ENCODE data around the gene LRRFIP1.

LRRFIP1 gene

GRCh38 chr2:237689336-237690131 lies 62.1 kb downstream of the LRRFIP1 start:
- H3K79me2 ChIP-seq: peaks cover 35% of the 10 kb centered on the region
- H2AFZ ChIP-seq: no peak overlapping the region
- TF ChIP-seq CTCF (IDR thresholded peaks at IDR 0.05): no peak
- no peaks in the 10 kb centered on the region for H3K9me3 ChIP-seq (ENCODE audit: control insufficient read depth, low read length)
- H3K4me2 ChIP-seq (ENCODE audit: low read length): peak overlapping the region; percentile 27
- H3K36me3 ChIP-seq (ENCODE audit: control insufficient read depth, insufficient read depth, low read length): no peaks in the 10 kb centered on the region
- no peaks in the 10 kb centered on the region for H3K27me3 ChIP-seq (ENCODE audit: control insufficient read depth, insufficient read depth, low read length)
- H3K27ac ChIP-seq: peak overlapping the region; percentile 45
- no peak overlapping the region for H3K4me3 ChIP-seq (ENCODE audit: low read depth, low read length)
- H3K4me1 ChIP-seq: peaks cover 28% of the 10 kb centered on the region
- no peak overlapping the region for H3K9ac ChIP-seq

GRCh38 chr2:237691029-237691907 lies 63.9 kb downstream of the LRRFIP1 start:
- no peaks in the 10 kb centered on the region for H3K27me3 ChIP-seq (ENCODE audit: control insufficient read depth, insufficient read depth, low read length)
- H2AFZ ChIP-seq: peak overlapping the region; percentile 91
- peak overlapping the region; percentile 78 for H3K27ac ChIP-seq
- peak overlapping the region; percentile 42 for H3K4me3 ChIP-seq (ENCODE audit: low read depth, low read length)
- peak overlapping the region; percentile 29 for H3K9ac ChIP-seq
- H3K4me2 ChIP-seq (ENCODE audit: low read length): peak overlapping the region; percentile 30
- TF ChIP-seq CTCF (IDR thresholded peaks at IDR 0.05): no peak
- H3K9me3 ChIP-seq (ENCODE audit: control insufficient read depth, low read length): no peaks in the 10 kb centered on the region
- peaks cover 28% of the 10 kb centered on the region for H3K79me2 ChIP-seq
- H3K36me3 ChIP-seq (ENCODE audit: control insufficient read depth, insufficient read depth, low read length): no peaks in the 10 kb centered on the region
- peaks cover 41% of the 10 kb centered on the region for H3K4me1 ChIP-seq

- Histone ChIP-seq H3K27me3 (ENCODE audit: control insufficient read depth, insufficient read depth, low read length) (no peaks in the 10 kb centered on the region), H3K4me3 (ENCODE audit: low read depth, low read length) (peak overlapping the region; percentile 85), H2AFZ (peak overlapping the region; percentile 91), H3K36me3 (ENCODE audit: control insufficient read depth, insufficient read depth, low read length) (no peaks in the 10 kb centered on the region), H3K27ac (peak overlapping the region; percentile 78), H3K4me2 (ENCODE audit: low read length) (peak overlapping the region; percentile 94), H3K9me3 (ENCODE audit: control insufficient read depth, low read length) (no peaks in the 10 kb centered on the region), H3K79me2 (peaks cover 23% of the 10 kb centered on the region), H3K4me1 (peaks cover 48% of the 10 kb centered on the region), H3K9ac (peak overlapping the region; percentile 40)
- TF ChIP-seq CTCF (IDR thresholded peaks at IDR 0.05): no peak
Observed at GRCh38 chr2:237691908-237692600, 64.7 kb downstream of the LRRFIP1 start.

GRCh38 chr2:237692601-237693290 lies 65.4 kb downstream of the LRRFIP1 start:
- Histone ChIP-seq H3K4me2 (ENCODE audit: low read length) (peak overlapping the region; percentile 94), H3K9me3 (ENCODE audit: control insufficient read depth, low read length) (no peaks in the 10 kb centered on the region), H3K79me2 (peaks cover 23% of the 10 kb centered on the region), H3K9ac (peak overlapping the region; percentile 40), H3K4me3 (ENCODE audit: low read depth, low read length) (peak overlapping the region; percentile 85), H3K36me3 (ENCODE audit: control insufficient read depth, insufficient read depth, low read length) (no peaks in the 10 kb centered on the region), H3K4me1 (peaks cover 50% of the 10 kb centered on the region), H2AFZ (peak overlapping the region; percentile 48), H3K27me3 (ENCODE audit: control insufficient read depth, insufficient read depth, low read length) (no peaks in the 10 kb centered on the region), H3K27ac (peak overlapping the region; percentile 74)
- TF ChIP-seq CTCF (IDR thresholded peaks at IDR 0.05): no peak

All from parathyroid adenoma (tissue), 2 donors.